Kasumi-1 (cell line): ENCODE data around the gene MRPL46.
"Not testable (repeated sequence)": the region's sequence is repeated elsewhere in the genome, so short reads cannot be mapped to it uniquely, and the experiment has no call there.

ENCODE experiments used
- DNase-seq, 2 experiments: peaks; one replicate each; lab custom pipeline; 2025; lab: John Stamatoyannopoulos, UW

Gene MRPL46

DNA sequence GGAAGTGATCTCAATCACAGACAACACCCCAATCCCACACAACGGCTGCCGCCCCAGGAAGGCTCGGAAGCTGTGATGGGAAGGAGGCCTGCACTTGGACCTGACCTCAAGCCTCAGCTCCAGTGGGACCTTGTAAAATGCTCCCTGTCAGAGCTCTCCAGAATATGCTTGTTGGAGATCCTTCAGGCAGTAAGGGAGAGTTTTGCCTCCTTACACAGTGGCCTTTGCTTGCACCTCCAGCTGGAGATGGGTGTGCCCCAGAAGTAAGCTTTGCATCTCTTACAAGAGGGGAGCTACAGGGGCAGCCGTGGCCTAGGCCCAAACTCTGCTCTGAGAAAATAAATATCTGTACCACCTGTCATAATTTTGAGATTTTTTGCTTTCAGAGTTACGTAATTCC, 10.7 kb upstream of the MRPL46 start:
- no peak for DNase-seq

DNA sequence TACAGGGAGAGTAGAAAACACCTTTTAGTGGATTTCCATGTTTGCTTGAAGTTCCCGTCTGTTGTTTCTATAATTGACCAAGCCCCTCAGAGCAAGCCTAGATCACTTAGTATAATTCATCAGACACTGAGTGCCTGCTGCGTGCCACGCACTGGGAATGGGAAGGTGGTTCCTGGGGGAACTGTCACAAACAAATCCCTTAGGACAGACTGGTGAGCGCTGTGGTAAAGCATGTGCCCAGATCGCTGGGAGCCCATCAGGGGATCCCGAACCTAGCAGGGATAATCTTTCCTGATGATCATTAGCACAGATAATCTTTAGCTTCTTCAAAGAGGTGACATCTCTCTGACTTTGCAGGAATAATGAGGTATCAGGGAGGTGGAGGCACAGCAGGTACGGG, 9.9 kb upstream of the MRPL46 start:
- no peak for DNase-seq

DNA sequence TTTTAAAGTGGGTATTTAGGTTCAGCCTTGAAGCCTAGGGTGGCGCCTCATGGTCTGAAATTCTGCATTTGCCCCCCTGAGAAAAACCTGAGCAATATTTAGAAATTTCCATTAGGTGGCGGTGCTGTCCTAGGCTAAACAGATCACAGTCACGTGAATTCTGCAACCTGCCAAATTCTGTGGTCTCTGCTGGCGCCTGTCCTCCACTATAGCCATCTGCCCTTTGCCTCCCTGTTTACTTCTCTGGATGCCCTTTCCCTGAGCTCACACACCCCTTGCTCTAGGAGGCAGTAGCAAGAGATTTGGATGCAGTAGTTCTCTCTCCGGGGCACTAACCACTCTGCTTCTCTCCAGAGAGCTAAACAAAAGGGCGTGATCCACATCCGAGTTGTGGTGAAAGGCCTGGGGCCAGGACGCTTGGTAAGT, 9.5 kb upstream of the MRPL46 start:
- peak; percentile 61 to 70 for DNase-seq

GRCh38 chr15:88473661-88474293, 6.6 kb upstream of the MRPL46 start:
- DNase-seq = not testable (repeated sequence)

DNA sequence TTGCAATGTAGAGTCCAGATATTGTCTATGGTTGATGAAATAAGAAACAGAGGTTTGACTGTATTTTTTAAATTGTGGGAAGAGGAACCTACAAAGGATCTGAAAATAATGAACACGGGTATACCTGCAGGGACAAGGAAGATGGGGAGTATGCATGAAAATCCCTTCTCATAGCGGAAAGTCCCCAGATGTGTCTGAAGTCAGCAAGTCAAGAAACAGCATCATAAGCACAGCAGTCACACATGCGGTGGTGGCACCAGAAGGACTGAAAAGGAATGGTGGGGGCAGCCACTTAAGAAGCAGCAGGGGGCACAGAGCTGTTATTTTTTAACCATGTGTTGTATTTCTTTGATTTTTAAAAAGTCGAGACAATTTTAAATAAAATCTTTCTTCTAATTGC, 5.0 kb upstream of the MRPL46 start:
- DNase-seq = no peak

DNA sequence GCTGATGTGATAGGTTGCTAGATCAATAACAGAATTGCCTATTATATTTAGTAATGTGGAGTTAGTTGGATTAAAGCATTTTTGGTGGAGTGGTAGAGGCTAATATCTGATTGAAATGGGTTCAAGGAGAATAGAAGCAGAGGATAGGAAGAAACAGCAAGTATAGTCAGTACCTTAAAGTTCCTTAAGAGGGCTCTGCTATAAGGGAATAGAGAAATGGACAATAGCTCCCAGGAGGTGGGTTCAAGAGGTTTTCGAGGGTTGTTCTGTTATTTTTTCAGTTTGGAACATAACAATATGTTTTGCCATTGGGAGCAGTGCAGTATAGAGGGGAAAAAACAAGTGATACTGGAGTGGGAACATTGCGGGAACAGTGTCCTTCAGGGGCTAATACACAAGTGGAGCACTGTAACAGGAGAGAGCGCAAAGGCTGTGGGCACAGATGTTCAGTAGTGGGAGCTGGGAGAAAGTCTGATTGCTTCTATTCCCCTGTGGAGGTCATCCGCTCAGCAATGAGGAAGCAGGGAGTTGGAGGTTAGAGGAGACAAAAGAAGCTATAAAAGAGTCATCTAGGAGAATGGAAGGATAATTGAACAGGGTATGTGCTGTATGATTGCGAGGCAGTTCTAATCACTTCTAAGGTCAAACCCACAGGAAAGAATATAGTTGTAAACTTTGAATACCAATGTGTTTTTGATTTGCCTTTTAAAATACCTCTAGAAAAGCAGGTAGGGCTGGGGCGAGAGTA, 3.6 kb upstream of the MRPL46 start:
- peak; percentile 19 to 37 for DNase-seq

DNA sequence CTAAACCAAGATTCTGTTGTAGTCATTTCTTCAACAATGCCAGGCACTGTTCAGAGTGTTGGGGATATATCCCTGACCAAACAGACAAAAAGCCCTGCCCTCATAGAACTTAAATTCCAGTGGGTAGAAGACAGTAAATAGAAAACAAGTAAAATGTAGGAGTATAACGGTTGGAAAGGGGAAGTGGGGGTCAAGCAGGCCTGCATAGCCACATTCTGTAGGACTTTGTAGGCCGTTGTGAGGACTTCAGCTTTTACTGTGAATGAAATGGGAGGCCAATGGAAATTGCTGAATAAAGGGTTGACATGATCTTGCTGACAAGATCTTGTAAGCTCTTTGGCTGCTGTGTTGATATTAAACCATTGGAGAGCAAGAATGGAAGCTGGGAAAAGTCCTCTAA, 2.1 kb upstream of the MRPL46 start:
- no peak for DNase-seq

- DNase-seq = not testable (repeated sequence)
Measured at GRCh38 chr15:88468721-88469120, 1.5 kb upstream of the MRPL46 start.

- DNase-seq = peak in 1 of 2 experiments; percentile 17
Measured at GRCh38 chr15:88467935-88468528, 844 bp upstream of the MRPL46 start.

DNA sequence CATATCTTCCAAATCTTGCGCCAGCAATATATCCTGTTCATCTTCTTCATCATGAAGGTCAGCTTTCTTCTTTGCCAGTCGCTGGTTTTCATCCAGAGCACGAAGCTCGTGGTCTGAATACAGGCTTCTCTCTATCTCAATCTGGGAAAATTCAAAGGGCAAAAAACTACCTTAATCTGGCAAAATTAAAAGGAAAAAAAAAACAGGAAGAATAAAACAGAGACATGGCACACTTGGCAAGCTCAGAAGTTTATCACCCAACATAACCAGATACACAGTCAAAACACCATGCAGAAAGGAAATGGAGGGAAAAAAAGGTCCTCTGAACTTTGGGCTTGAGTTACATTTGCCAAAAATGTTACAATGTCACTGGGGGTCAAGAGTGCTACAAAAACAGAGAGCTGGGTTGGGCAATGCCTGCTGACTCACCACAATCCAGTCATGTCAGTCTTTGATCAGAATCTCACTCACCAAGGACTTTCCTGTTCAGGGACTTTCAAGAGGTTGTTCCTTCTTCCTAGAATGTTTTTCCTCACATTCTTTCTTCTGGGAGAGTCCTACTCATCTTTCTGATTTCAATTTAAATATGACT, 1.5 kb downstream of the MRPL46 start:
- DNase-seq = no peak

- no peak for DNase-seq
Measured at GRCh38 chr15:88463870-88464532, 3.2 kb downstream of the MRPL46 start.

- DNase-seq = no peak
Measured at GRCh38 chr15:88456733-88457132, 10.5 kb downstream of the MRPL46 start.

DNA sequence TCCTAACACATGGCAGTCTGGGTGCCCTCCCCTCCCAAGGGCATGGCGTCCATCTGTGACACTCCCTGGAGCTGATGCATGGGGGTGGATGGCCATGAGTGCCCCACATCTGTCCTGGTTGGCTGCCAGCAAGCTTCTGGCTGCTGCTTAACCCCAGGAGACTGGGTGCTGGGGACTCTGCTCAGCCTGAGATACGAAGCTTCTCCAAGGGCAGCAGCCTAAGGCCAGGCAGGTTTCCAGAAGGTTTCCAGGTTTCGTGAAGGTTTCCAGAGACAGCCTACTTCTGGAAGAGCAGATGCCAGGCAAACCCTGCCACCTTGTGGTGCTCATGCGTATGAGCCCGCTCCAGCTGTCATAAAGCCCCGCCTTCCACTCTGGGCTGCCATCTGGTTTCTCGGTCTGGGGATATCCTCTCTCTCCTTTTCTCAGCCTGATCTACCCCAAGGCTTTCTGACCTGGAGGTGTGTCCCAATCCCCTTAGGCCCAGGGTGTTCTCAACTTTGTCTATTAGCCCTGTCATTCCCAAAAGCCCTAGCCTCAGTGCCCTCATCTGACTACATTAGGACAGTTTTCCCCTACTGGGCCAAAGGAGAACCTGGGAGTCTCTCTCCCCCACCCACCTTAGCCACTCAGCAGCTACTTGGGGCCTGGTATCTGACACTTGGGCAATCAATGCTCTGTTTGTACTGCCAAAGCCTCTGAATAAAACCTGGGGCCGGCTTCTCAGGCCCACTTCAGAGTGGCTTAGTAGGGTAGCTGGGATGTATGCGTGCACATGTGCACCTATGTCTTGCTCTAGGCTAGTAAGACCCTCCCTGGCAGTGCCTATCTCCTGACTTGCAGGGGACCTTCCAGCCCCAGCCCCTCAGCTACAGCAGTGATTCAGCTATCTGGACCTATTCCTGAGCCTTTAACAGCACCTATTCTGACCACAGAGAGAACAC, 12.0 kb downstream of the MRPL46 start:
- DNase-seq = peak; percentile 73 to 75

GRCh38 chr15:88454236-88454635, 13.0 kb downstream of the MRPL46 start:
- peak; percentile 4 to 30 for DNase-seq

GRCh38 chr15:88453651-88454050, 13.5 kb downstream of the MRPL46 start:
- no peak for DNase-seq

DNA sequence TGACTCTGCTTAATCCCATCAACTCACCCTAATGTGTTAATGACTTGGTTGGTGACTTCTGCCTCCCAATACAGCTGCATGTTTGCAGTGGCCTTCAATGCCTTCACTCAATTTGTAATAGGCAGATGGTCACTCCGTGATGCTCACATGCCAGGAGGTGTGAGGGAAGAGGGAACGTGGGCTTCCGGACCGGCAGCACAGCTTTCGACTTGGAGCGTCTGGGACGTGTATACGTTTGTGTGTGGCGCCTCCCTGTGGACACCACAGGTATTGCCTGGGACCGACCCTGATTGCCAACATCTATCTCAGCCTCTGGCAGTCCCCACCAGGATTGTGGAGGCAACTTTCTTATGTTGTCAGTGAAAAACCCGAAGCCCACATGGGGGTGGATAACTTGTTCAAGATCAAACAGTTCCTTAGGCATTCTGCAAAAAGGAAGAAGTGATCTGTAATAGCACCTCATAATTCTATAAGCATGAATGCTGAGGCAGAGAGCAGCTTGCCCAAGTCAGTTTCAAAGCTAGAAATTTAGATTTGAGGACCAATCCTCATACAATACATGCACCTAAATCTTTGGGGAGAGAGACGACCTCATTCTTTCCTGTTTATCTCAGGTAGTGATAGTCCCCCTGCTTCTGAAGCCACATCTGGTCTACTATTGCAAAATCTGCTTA, 16.9 kb downstream of the MRPL46 start:
- DNase-seq = peak; percentile 77 to 78

DNA sequence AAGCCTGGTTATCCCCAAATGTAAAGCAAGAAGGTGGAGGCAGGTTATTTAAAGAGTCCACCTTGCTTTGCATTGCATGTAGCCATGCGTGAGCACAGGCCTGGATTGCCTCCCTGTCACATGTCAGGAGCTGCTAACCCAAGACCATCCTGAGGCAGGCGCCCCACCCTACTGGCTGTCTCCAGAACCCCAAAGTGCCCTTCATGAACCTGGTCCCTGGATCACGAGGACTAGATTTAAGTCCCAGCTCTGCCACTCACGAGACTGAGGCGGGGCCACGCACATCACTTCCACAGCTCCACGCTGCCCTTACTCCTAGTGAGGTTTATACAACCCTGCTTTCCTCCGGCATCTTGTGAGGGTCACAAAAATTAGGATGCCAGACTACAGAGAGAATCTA, 17.6 kb downstream of the MRPL46 start:
- no peak for DNase-seq

- no peak for DNase-seq
Measured at GRCh38 chr15:88448991-88449461, 18.2 kb downstream of the MRPL46 start.

DNA sequence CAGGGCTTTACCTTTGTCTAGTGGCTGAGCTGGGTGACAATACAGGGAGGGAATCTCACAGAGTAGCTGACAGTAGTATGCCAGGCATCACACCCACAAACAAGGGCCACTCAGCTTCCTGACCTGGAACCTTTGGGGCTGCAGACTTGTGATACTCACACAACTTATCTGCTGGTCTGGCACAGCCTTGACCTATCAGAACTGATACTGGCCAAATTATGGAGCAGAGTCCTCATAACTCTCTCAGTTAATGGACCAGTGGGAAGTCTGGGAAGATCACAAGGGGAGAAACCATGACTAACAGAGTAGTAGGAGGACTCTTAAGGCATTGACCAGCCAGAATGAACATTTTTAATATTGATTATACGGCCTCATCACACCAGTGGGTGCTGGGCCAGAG, 19.4 kb downstream of the MRPL46 start:
- no peak for DNase-seq

GRCh38 chr15:88447206-88447605, 20.0 kb downstream of the MRPL46 start:
- DNase-seq = no peak
